Testis (tissue), 5 donors: Measurements from ENCODE around the gene ERC2. TPM values are rescaled to one million over a fixed set of nuclear protein-coding genes. Genes with fewer than 3 reads are reported as not detected.
"Not testable (repeated sequence)": the region's sequence is repeated elsewhere in the genome, so short reads cannot be mapped to it uniquely, and the experiment has no call there.

Experiments used
- DNase-seq: peaks from one replicate; pipeline ENCODE4 v3.0.0-alpha.2; 2019
- H3K27ac ChIP-seq, 2 donors: fragments of 200-600 bp; sonication (generic); one replicate each; pipeline ENCODE4 v1.5.1; 2019
- H3K27me3 ChIP-seq: fragments of 200-600 bp; sonication (generic); one replicate; pipeline ENCODE4 v1.5.1; 2019
- H3K36me3 ChIP-seq: fragments of 200-600 bp; sonication (generic); one replicate; pipeline ENCODE4 v1.5.1; 2017; ENCODE audit warnings: low read depth; ENCODE audit errors: missing control alignments
- H3K4me1 ChIP-seq: fragments of 200-600 bp; sonication (generic); one replicate; pipeline ENCODE4 v1.5.1; 2019
- H3K4me3 ChIP-seq, 2 donors: fragments of 200-600 bp; sonication (generic); one replicate each; pipeline ENCODE4 v1.5.1; 2017 to 2019
- H3K9me3 ChIP-seq: fragments of 200-600 bp; sonication (generic); one replicate; pipeline ENCODE4 v1.5.1; 2017
- CTCF ChIP-seq, 3 experiments: fragments of 450-650 bp in 2 of 3; fragments of 200-600 bp in 1 of 3; sonication (generic) in 1 of 3; IDR thresholded peaks; one replicate each; pipeline ENCODE4 v1.5.1; 2016 to 2019; ENCODE audit warnings: antibody characterized with exemption in 3 of 3, mild to moderate bottlenecking in 2 of 3, moderate library complexity in 1 of 3
- POLR2A ChIP-seq: fragments of 450-650 bp; IDR thresholded peaks from one replicate; pipeline ENCODE4 v1.6.1; 2017; ENCODE audit warnings: antibody characterized with exemption, mild to moderate bottlenecking, moderate library complexity
- WGBS, 2 donors: methylation state at CpG; one replicate each; pipeline ENCODE4 v1.1.5; 2018; 5-methylcytosine and 5-hydroxymethylcytosine counted together
- intact Hi-C: fragments of 100-400 bp; cut with DNase I; formaldehyde crosslinking; loops from one replicate; pipeline ENCODE4 v1.15.1; 2023; ENCODE audit warnings: low total_unique reads
- long read RNA-seq, 2 donors: transcript quantifications; one replicate each; lab custom pipeline, GENCODE V29; 2026
- polyA plus RNA-seq: library from polyadenylated mRNA; stranded (reverse); fragments of 350-450 nt; fragmentation: Illumina TruSeq; extraction: RNeasy Lipid Tissue Mini Kit (QIAGEN cat#74804); gene quantifications from one replicate; pipeline ENCODE4 v1.2.3, GENCODE V29; 2014; ENCODE audit warnings: low read depth, low replicate concordance; ENCODE audit not compliant: insufficient read depth
- total RNA-seq, 2 donors: library from RNA; depleted of rRNA; stranded (reverse); fragments of >200 nt; gene quantifications; one replicate each; pipeline ENCODE4 v1.2.3, GENCODE V29; 2016

ERC2 gene
- 1 to 10 TPM; 1.9 to 5.9 TPM for total RNA-seq
- polyA plus RNA-seq = 6.1 TPM
- long read RNA-seq, donor 1 = 0 reads
- long read RNA-seq, donor 2 = 0 reads

- intact Hi-C loops = no loop called here
- Histone ChIP-seq H3K27me3 (no peaks in the 10 kb centered on the region), H3K27ac (no peak within 1 kb of the TSS), H3K4me1 (peaks cover 6% of the 10 kb centered on the region), H3K4me3 (peak within 1 kb of the TSS; percentile 43 to 66), H3K36me3 (no peaks in the 10 kb centered on the region), H3K9me3 (no peaks in the 10 kb centered on the region)
- peak; percentile 55 for DNase-seq
- TF ChIP-seq POLR2A (no peak), CTCF (IDR thresholded peaks at IDR 0.05) (no peak)
- 4 to 7% methylated on average over 17 to 64 of the region's 82 CpGs for WGBS, 2 donors
These were observed at the start of gene ERC2 for GRCh38 chr3:56468184-56469106. ERC2 (minus strand) TSS chr3:56468467.

GRCh38 chr3:56502738-56503137 is 34.5 kb upstream of the ERC2 start:
- TF ChIP-seq POLR2A = no peak
- no peak for TF ChIP-seq CTCF (IDR thresholded peaks at IDR 0.05)
- 66 to 68% methylated on average over 3 of the region's 3 CpGs for WGBS, 2 donors
- Histone ChIP-seq H3K4me3 (no peak overlapping the region), H3K9me3 (no peaks in the 10 kb centered on the region), H3K27me3 (no peaks in the 10 kb centered on the region), H3K4me1 (no peaks in the 10 kb centered on the region), H3K27ac (no peak overlapping the region), H3K36me3 (no peaks in the 10 kb centered on the region)
- intact Hi-C loops = no loop called here
- no peak for DNase-seq

GRCh38 chr3:56496376-56496775 is 28.1 kb upstream of the ERC2 start:
- intact Hi-C loops, H3K4me1 ChIP-seq, DNase-seq, H3K36me3 ChIP-seq, H3K27me3 ChIP-seq, H3K4me3 ChIP-seq, H3K27ac ChIP-seq, H3K9me3 ChIP-seq: not testable (repeated sequence)
- WGBS, 2 donors = 83 to 87% methylated on average over 5 of the region's 5 CpGs

GRCh38 chr3:56494679-56495322 is 26.5 kb upstream of the ERC2 start:
- no peak overlapping the region for H3K27ac ChIP-seq
- peak; percentile 87 for DNase-seq
- WGBS, 2 donors = 5% methylated on average over 5 of the region's 5 CpGs
- H3K27me3 ChIP-seq = no peaks in the 10 kb centered on the region
- H3K36me3 ChIP-seq = no peaks in the 10 kb centered on the region
- no peaks in the 10 kb centered on the region for H3K4me1 ChIP-seq
- H3K9me3 ChIP-seq = no peaks in the 10 kb centered on the region
- no peak overlapping the region for H3K4me3 ChIP-seq
- intact Hi-C loops = no loop called here
- TF ChIP-seq POLR2A = no peak
- TF ChIP-seq CTCF (IDR thresholded peaks at IDR 0.05) = peak; percentile 84 to 92 (median 86)

GRCh38 chr3:56491566-56491965 is 23.3 kb upstream of the ERC2 start:
- TF ChIP-seq CTCF (IDR thresholded peaks at IDR 0.05) = no peak
- TF ChIP-seq POLR2A = no peak
- Histone ChIP-seq H3K27ac (no peak overlapping the region), H3K36me3 (no peaks in the 10 kb centered on the region), H3K4me1 (no peaks in the 10 kb centered on the region), H3K9me3 (no peaks in the 10 kb centered on the region), H3K4me3 (no peak overlapping the region), H3K27me3 (no peaks in the 10 kb centered on the region)
- intact Hi-C loops = no loop called here
- WGBS, 2 donors = 78% methylated on average over 2 of the region's 2 CpGs
- no peak for DNase-seq
